HEK293T (cell line): ENCODE measurements around the gene RNU6-9.

ENCODE experiments used
- CTCF ChIA-PET: fragments of 350-600 bp; formaldehyde crosslinking; extraction: SDS; loops from one replicate; lab custom pipeline; 2021; ENCODE audit warnings: antibody characterized with exemption, inconsistent platforms; lab: Yijun Ruan, JAX
- POLR2A ChIA-PET: fragments of 350-600 bp; formaldehyde crosslinking; extraction: SDS; loops from one replicate; lab custom pipeline; 2020; ENCODE audit warnings: antibody characterized with exemption, inconsistent platforms; lab: Yijun Ruan, JAX
- DNase-seq: peaks from one replicate; pipeline ENCODE4 v3.0.0; 2012; ENCODE audit warnings: mixed read lengths; ENCODE audit errors: extremely low spot score
- ARNT ChIP-seq: fragments of 450-650 bp; IDR thresholded peaks from 2 replicates; pipeline ENCODE4 v1.6.1; 2017; ENCODE audit warnings: mild to moderate bottlenecking
- BHLHE40 ChIP-seq: fragments of 450-650 bp; IDR thresholded peaks from 2 replicates; pipeline ENCODE4 v1.6.1; 2016; ENCODE audit warnings: mild to moderate bottlenecking, moderate library complexity, borderline replicate concordance
- CTBP1 ChIP-seq: fragments of 450-650 bp; IDR thresholded peaks from 2 replicates; pipeline ENCODE4 v1.6.1; 2016; ENCODE audit warnings: borderline replicate concordance
- ELF4 ChIP-seq: fragments of 450-650 bp; IDR thresholded peaks from 2 replicates; pipeline ENCODE4 v1.6.1; 2017; ENCODE audit warnings: antibody characterized with exemption
- FOXA1 ChIP-seq: fragments of 450-650 bp; IDR thresholded peaks from 2 replicates; pipeline ENCODE4 v1.6.1; 2016; ENCODE audit warnings: mild to moderate bottlenecking
- FOXK2 ChIP-seq: fragments of 450-650 bp; IDR thresholded peaks from 2 replicates; pipeline ENCODE4 v1.6.1; 2016; ENCODE audit warnings: mild to moderate bottlenecking
- FOXM1 ChIP-seq: fragments of 450-650 bp; IDR thresholded peaks from 2 replicates; pipeline ENCODE4 v1.6.1; 2017; ENCODE audit warnings: mild to moderate bottlenecking, borderline replicate concordance
- HDGF ChIP-seq: fragments of 450-650 bp; IDR thresholded peaks from 2 replicates; pipeline ENCODE4 v1.6.1; 2017; ENCODE audit warnings: antibody characterized with exemption, borderline replicate concordance
- L3MBTL2 ChIP-seq: fragments of 450-650 bp; conservative IDR thresholded peaks from 2 replicates; pipeline ENCODE4 v1.6.1; 2016; ENCODE audit warnings: mild to moderate bottlenecking
- LEF1 ChIP-seq: fragments of 450-650 bp; IDR thresholded peaks from 2 replicates; pipeline ENCODE4 v1.6.1; 2017; ENCODE audit warnings: mild to moderate bottlenecking, borderline replicate concordance
- NFRKB ChIP-seq: fragments of 450-650 bp; IDR thresholded peaks from 2 replicates; pipeline ENCODE4 v1.6.1; 2016; ENCODE audit warnings: mild to moderate bottlenecking, moderate library complexity
- SP1 ChIP-seq: fragments of 450-650 bp; IDR thresholded peaks from 2 replicates; pipeline ENCODE4 v1.6.1; 2017
- SUZ12 ChIP-seq: fragments of 450-650 bp; IDR thresholded peaks from 2 replicates; pipeline ENCODE4 v1.6.1; 2016; ENCODE audit warnings: mild to moderate bottlenecking
- TARDBP ChIP-seq: fragments of 450-650 bp; IDR thresholded peaks from 2 replicates; pipeline ENCODE4 v1.6.1; 2016
- ZNF384 ChIP-seq: fragments of 450-650 bp; IDR thresholded peaks from 2 replicates; pipeline ENCODE4 v1.6.1; 2016
- TF ChIP-seq, protein P1 (sequence below): fragments of 450-650 bp; IDR thresholded peaks from 2 replicates; pipeline ENCODE4 v1.6.1; 2016

The RNU6-9 gene

GRCh38 chr19:901216-902092 is 8.2 kb downstream of the RNU6-9 start:
- TF ChIP-seq SUZ12 (no peak), BHLHE40 (no peak), FOXA1 (no peak), L3MBTL2 (no peak), SP1 (no peak), ZNF384 (no peak), LEF1 (no peak), ELF4 (no peak), NFRKB (no peak), FOXM1 (no peak), FOXK2 (no peak), ARNT (no peak), CTBP1 (no peak), TARDBP (no peak)
- TF ChIP-seq, protein P1, sequence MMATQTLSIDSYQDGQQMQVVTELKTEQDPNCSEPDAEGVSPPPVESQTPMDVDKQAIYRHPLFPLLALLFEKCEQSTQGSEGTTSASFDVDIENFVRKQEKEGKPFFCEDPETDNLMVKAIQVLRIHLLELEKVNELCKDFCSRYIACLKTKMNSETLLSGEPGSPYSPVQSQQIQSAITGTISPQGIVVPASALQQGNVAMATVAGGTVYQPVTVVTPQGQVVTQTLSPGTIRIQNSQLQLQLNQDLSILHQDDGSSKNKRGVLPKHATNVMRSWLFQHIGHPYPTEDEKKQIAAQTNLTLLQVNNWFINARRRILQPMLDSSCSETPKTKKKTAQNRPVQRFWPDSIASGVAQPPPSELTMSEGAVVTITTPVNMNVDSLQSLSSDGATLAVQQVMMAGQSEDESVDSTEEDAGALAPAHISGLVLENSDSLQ: no peak
- DNase-seq: no peak
- ChIA-PET POLR2A (no interaction called here), CTCF (no interaction called here)

DNA sequence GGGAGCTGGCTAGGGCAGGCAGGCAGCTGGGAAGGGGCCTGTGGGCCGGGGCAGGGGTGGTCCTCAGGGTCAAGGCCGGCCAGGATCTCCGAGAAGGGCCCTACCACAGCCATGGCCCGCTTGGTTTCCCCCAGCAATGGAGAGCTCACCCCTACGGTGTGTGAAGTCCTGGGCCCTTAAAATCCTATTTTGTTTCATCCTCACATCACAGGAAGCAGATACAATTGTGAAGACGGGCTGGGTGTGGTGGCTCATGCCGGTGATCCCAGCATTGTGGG is 8.7 kb downstream of the RNU6-9 start:
- no peak for DNase-seq
- TF ChIP-seq ELF4: no peak
- no peak for TF ChIP-seq CTBP1
- no peak for TF ChIP-seq ZNF384
- TF ChIP-seq FOXK2: no peak
- ChIA-PET POLR2A (no interaction called here), CTCF (no interaction called here)

DNA sequence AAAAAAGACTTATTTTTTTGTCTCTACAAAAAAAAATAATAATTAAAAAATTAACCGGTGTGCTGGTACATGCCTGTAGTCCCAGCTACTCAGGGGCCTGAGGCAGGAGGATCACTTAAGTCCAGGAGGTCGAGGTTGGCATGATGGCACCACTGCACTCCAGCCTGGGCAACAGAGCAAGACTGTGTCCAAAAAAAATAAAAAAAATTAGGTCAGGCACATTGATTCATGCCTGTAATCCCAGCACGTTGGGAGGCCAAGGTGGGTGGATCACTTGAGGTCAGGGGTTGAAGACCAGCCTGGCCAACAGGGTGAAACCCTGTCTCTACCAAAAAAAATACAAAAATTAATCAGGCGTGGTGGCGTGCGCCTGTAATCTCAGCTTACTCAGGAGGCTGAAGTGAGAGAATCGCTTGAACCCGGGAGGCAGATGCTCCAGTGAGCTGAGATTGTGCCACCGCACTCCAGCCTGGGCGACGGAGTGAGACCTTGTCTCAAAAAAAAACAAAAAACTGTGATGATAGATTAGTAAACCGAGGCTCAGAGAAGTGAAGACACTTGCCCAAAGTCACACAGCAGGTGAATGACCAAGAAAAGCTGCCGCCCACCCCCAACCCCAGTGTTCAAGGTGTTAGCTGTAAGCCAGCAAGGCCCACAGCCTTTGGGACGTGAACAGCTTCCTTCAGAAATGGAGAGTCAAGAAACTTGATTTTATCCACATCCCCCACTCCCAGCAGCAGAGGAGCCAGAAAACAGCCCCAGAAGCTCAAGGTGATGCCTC is 9.4 kb downstream of the RNU6-9 start:
- no peak for DNase-seq
- ChIA-PET POLR2A (no interaction called here), CTCF (no interaction called here)
- TF ChIP-seq NFRKB: no peak
- no peak for TF ChIP-seq FOXA1
- TF ChIP-seq, protein P1: no peak
- TF ChIP-seq LEF1: no peak
- TF ChIP-seq SP1: no peak
- no peak for TF ChIP-seq CTBP1
- no peak for TF ChIP-seq L3MBTL2

DNA sequence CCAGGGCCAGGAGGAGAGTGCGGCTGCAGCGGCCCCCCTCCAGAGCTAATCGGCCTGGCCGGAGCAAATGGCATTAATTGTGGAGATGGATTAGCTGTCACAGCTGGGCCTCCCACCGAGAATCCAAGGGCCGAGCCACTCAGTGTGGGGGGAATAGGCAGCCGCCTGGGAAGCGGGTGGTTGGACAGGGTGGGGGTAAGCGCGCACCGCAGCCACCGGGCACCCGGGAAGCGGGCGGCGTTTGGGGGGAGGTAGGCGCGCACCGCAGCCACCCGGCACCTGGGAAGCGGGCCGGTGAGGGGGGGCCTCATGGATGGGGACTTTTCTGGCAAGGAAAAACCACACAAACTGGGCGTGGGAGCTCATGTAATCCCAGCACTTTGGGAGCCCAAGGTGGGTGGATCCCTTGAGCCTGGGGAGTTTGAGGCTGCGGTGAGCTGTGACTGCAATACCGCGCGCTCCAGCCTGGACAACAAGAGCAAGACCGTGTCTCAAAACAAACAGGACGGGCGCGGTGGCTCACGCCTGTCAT is 10.0 kb downstream of the RNU6-9 start:
- CTCF ChIA-PET: no interaction called here
- no peak for DNase-seq
- TF ChIP-seq, protein P1: peak; percentile 85
- TF ChIP-seq ARNT: no peak
- POLR2A ChIA-PET: no interaction called here

DNA sequence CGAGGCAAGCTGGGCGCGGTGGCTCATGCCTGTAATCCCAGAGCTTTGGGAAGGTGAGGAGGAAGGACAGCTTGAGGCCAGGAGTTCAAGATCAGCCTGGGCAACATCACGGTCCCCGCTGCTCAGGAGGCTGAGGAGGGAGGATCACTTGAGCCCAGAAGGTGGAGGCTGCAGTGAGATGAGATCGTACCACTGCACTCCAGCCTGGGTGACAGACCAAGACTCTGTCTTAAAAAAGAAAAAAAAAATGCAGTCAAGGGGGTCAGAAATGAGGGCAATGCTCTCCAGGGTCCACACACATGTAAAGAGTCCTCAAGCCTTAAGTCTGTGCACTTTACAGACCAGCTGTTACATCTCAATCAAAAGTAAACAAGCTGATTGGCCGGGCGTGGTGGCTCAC is 11.3 kb downstream of the RNU6-9 start:
- ChIA-PET CTCF (no interaction called here), POLR2A (no interaction called here)
- TF ChIP-seq ARNT (no peak), FOXA1 (no peak), FOXK2 (no peak), NFRKB (no peak), LEF1 (no peak), ELF4 (no peak), FOXM1 (no peak), BHLHE40 (no peak), TARDBP (no peak), SUZ12 (no peak), ZNF384 (no peak), CTBP1 (no peak), L3MBTL2 (no peak), HDGF (no peak)
- TF ChIP-seq, protein P1: no peak
- DNase-seq: no peak

GRCh38 chr19:906480-906879 is 13.2 kb downstream of the RNU6-9 start:
- POLR2A ChIA-PET: no interaction called here
- DNase-seq: no peak
- CTCF ChIA-PET: no interaction called here
- no peak for TF ChIP-seq ELF4
- TF ChIP-seq TARDBP: no peak
- no peak for TF ChIP-seq BHLHE40
- TF ChIP-seq NFRKB: no peak
- TF ChIP-seq ARNT: no peak
- no peak for TF ChIP-seq SP1
- TF ChIP-seq HDGF: no peak
- no peak for TF ChIP-seq SUZ12
- no peak for TF ChIP-seq FOXM1
- TF ChIP-seq FOXA1: no peak
- TF ChIP-seq CTBP1: no peak
- TF ChIP-seq FOXK2: no peak
- TF ChIP-seq LEF1: no peak
- TF ChIP-seq L3MBTL2: no peak
- TF ChIP-seq, protein P1: no peak
- TF ChIP-seq ZNF384: no peak
